Naive thymus-derived CD8-positive, alpha-beta T cell (primary cell): Measurements from ENCODE around the gene MLX. TPM values are rescaled to one million over a fixed set of nuclear protein-coding genes. Genes with fewer than 3 reads are reported as not detected.

Experiments used
- ATAC-seq, 2 donors: fragments of 150-1000 bp; cut with Tn5 transposase in 1 of 2; sonication (Bioruptor Pico), chemical (Tn5 transposase) in 1 of 2; 1 replicate in 1 of 2; 2 replicates in 1 of 2; pipeline ENCODE4 v1.10.0; 2021; ENCODE audit warnings: mild to moderate bottlenecking in 2 of 2, moderate library complexity in 2 of 2
- POLR2A ChIA-PET: fragments of 350-600 bp; sonication (Branson Sonifier 250); formaldehyde crosslinking; loops from one replicate; lab custom pipeline; 2021; ENCODE audit warnings: antibody characterized with exemption; lab: Charles Lee
- DNase-seq, 10 donors: peaks; one replicate each; pipeline versions ENCODE4 v3.0.0 to v3.0.0-alpha.2; 2020 to 2022
- H3K27ac Mint-ChIP-seq, 10 donors: one replicate each; pipeline ENCODE4 v1.8.0; 2020 to 2022; ENCODE audit warnings: mild to moderate bottlenecking in 10 of 10, mixed read lengths in 10 of 10, moderate library complexity in 4 of 10, inconsistent platforms in 1 of 10
- H3K27me3 Mint-ChIP-seq, 5 donors: one replicate each; pipeline ENCODE4 v1.8.0; 2021 to 2022; ENCODE audit warnings: mixed read lengths in 5 of 5
- H3K36me3 Mint-ChIP-seq, 3 donors: one replicate each; pipeline ENCODE4 v1.8.0; 2020 to 2022; ENCODE audit warnings: mixed read lengths in 3 of 3, mild to moderate bottlenecking in 2 of 3, inconsistent platforms in 1 of 3
- H3K4me1 Mint-ChIP-seq, 4 donors: one replicate each; pipeline ENCODE4 v1.8.0; 2021 to 2022; ENCODE audit warnings: mixed read lengths in 4 of 4
- H3K4me3 Mint-ChIP-seq, 10 donors: one replicate each; pipeline ENCODE4 v1.8.0; 2020 to 2022; ENCODE audit warnings: mild to moderate bottlenecking in 10 of 10, mixed read lengths in 10 of 10, moderate library complexity in 6 of 10, inconsistent platforms in 1 of 10
- H3K9me3 Mint-ChIP-seq, 9 donors: one replicate each; pipeline ENCODE4 v1.8.0; 2020 to 2022; ENCODE audit warnings: mixed read lengths in 9 of 9, mild to moderate bottlenecking in 3 of 9, inconsistent platforms in 1 of 9, moderate library complexity in 1 of 9
- polyA plus RNA-seq, 3 donors: library from polyadenylated mRNA; unstranded; fragments of 300-500 nt; fragmentation: Illumina TruSeq; gene quantifications; one replicate each; pipeline ENCODE4 v1.2.3, GENCODE V29; 2021
- total RNA-seq, 8 experiments: library from RNA in 2 of 8; stranded (reverse) in 2 of 8; gene quantifications; one replicate each; pipeline ENCODE4 v1.2.3 and lab custom pipeline; 2021 to 2026

The MLX gene
- total and polyA plus RNA-seq, 5 experiments from 2014 or later: 24.6 to 67.8 (median 47.1) TPM

DNA sequence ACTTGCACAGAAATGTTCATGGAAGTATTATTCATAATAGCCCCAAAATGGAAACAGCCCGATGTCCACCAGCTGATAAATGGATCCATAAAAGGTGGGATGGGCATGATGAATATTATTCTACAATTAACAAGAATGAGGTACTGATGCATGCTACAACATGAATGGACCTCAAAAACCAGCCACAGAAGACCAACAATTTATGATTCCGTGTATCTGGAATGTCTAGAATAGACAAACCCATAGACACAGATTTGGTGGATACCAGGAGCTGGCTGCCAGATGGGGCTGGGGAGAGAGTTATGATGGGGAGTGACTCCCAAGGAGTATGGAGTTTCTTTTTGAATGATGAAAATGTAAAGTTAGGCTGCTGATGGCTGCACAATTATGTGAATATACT is 41.7 kb upstream of the MLX start:
- POLR2A ChIA-PET: no interaction called here
- no peaks in the 10 kb centered on the region for H3K9me3 Mint-ChIP-seq
- DNase-seq (peak in 1 of 10 donors; percentile 10), ATAC-seq (no peak)
- H3K27ac Mint-ChIP-seq: no peak overlapping the region
- H3K4me3 Mint-ChIP-seq: no peak overlapping the region
- no peaks in the 10 kb centered on the region for H3K27me3 Mint-ChIP-seq
- peaks cover 0 to 7% (median 0%) of the 10 kb centered on the region in 3 donors for H3K36me3 Mint-ChIP-seq
- H3K4me1 Mint-ChIP-seq: peaks cover 4 to 33% (median 24%) of the 10 kb centered on the region in 4 donors

- ATAC-seq (no peak), DNase-seq (peak in 1 of 10 donors; percentile 9)
- POLR2A ChIA-PET: no interaction called here
- Mint-ChIP-seq H3K27ac (no peak overlapping the region), H3K4me1 (peaks cover 6 to 42% (median 30%) of the 10 kb centered on the region in 4 donors), H3K27me3 (no peaks in the 10 kb centered on the region), H3K9me3 (no peaks in the 10 kb centered on the region), H3K4me3 (no peak overlapping the region), H3K36me3 (peaks cover 0 to 7% (median 0%) of the 10 kb centered on the region in 3 donors)
These were observed 40.9 kb upstream of the MLX start for GRCh38 chr17:42526031-42526444.

- H3K9me3 Mint-ChIP-seq: no peaks in the 10 kb centered on the region
- H3K27ac Mint-ChIP-seq: peak overlapping the region in 1 of 10 donors; percentile 7
- ATAC-seq: no peak
- DNase-seq: peak in 1 of 10 donors; percentile 9
- no peaks in the 10 kb centered on the region for H3K27me3 Mint-ChIP-seq
- POLR2A ChIA-PET: interaction anchor here (0.6 to 1.2 kb wide), 6 partner anchors 26 to 279 kb away, joined by 3 to 8 read pairs (median 4); partner anchors contain the start of genes COASY, MLX, RETREG3 and TUBG1
- H3K36me3 Mint-ChIP-seq: peaks cover 0 to 3% (median 0%) of the 10 kb centered on the region in 3 donors
- H3K4me3 Mint-ChIP-seq: no peak overlapping the region
- peaks cover 6 to 49% (median 40%) of the 10 kb centered on the region in 4 donors for H3K4me1 Mint-ChIP-seq
These were observed 39.0 kb upstream of the MLX start for GRCh38 chr17:42527932-42528331.

GRCh38 chr17:42529061-42529460 is 37.8 kb upstream of the MLX start:
- Mint-ChIP-seq H3K27me3 (no peaks in the 10 kb centered on the region), H3K9me3 (no peaks in the 10 kb centered on the region), H3K4me3 (peak overlapping the region in 6 of 10 donors; percentile 26 to 87 (median 50)), H3K4me1 (peaks cover 9 to 58% (median 40%) of the 10 kb centered on the region in 4 donors), H3K27ac (peak overlapping the region in 8 of 10 donors; percentile 28 to 93 (median 68)), H3K36me3 (no peaks in the 10 kb centered on the region)
- POLR2A ChIA-PET: no interaction called here
- peak in 1 of 10 donors; percentile 18 for DNase-seq
- ATAC-seq: no peak

- Mint-ChIP-seq H3K4me1 (peaks cover 14 to 65% (median 48%) of the 10 kb centered on the region in 4 donors), H3K27me3 (no peaks in the 10 kb centered on the region), H3K9me3 (no peaks in the 10 kb centered on the region), H3K27ac (peak overlapping the region in 9 of 10 donors; percentile 84 to 95 (median 90)), H3K36me3 (no peaks in the 10 kb centered on the region), H3K4me3 (peak overlapping the region; percentile 76 to 90 (median 87))
- ATAC-seq (no peak), DNase-seq (peak in 1 of 10 donors; percentile 42)
- POLR2A ChIA-PET: interaction anchor here (0.7 to 2.7 kb wide), 12 partner anchors 11 to 217 kb away, joined by 3 to 16 read pairs (median 4); partner anchors contain the start of genes PSMC3IP and STAT3
These were observed 35.9 kb upstream of the MLX start for GRCh38 chr17:42530952-42531454.

DNA sequence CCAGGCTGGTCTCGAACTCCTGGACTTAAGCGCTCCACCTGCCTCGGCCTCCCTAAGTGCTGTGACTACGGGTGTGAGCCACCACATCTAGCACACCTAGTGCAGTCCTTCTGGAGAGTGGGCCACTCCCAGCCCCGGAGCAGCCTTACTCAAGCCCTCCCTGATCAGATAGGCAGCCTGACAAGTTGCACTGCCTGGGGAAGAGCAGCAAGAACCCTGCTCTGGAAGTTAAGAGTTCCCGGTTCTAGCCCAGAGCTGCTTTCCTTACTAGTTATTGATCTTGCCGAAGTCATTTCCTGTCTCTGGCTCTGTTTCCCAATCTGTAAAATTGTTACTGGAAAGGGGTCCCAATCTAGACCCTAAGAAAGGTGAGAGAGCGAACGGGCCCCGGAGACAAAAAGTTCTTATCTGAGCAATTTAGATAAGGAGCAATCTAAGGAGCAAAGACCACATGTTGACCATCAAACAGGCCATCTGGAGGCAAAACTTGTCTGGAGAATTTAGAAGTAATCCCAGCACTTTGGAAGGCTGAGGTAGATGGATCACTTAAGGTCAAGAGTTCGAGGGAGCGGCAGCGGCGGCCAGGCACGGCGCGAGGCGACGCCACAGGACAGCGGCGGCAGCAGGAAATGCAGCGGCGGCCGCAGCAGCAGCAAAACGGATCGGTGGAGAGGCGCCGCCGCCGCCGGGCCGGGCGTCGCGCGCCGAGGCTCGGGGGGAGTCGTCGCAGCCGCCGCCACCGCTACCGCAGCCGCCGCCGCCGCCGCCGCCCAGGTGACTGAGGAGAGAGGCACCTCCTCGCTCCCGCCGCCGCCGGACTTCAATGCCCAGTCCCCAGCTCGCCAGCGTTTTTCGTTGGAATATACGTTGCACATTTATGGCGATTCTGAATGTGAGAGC is 35.2 kb upstream of the MLX start:
- DNase-seq: peak in 9 of 10 donors; percentile 25 to 67 (median 52)
- Mint-ChIP-seq H3K4me1 (peaks cover 14 to 65% (median 49%) of the 10 kb centered on the region in 4 donors), H3K36me3 (no peaks in the 10 kb centered on the region), H3K27ac (peak overlapping the region in 9 of 10 donors; percentile 69 to 95 (median 88)), H3K9me3 (no peaks in the 10 kb centered on the region), H3K27me3 (no peaks in the 10 kb centered on the region), H3K4me3 (peak overlapping the region; percentile 76 to 90 (median 87))
- POLR2A ChIA-PET: interaction anchor here (0.6 to 2.7 kb wide), 7 partner anchors 10 to 215 kb away, joined by 3 to 16 read pairs (median 3); partner anchors contain the start of gene STAT3
- peak; percentile 33 to 40 for ATAC-seq

DNA sequence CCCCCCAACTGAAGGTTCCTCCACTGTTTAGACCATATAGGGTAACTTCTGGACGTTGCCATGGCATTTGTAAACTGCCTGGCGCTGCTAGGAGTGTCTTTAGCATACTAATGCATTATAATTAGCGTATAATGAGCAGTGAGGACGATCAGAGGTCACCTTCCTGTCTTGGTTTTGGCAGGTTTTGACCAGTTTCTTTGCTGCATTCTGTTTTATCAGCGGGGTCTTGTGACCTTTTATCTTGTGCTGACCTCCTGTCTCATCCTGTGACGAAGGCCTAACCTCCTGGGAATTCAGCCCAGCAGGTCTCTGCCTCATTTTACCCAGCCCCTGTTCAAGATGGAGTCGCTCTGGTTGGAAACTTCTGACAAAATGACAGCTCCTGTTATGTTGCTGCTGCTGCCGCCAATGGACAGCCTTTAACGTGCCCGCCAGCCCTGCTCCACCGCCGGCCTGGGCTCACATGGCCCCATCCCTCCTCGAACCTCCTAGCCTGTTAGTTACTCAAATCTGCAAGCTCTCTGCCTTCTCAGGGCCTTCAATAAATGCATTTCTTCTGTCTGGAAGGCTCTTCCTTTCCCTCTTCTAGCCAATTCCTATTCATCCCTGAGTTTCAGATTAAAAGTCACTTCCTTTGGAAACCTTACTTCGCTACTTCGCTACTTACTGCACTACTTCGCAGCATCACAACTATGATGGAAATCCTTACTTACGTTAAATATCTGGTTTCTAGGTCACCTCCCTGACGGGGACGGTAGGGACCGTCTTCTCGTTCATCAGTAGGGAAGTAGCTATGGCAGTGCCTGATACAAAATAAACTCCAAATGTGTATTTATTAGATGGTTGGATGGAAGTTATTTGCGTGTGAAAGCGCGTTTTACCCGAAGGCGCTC is 31.5 kb upstream of the MLX start:
- peak in 1 of 2 donors; percentile 20 for ATAC-seq
- no peak for DNase-seq
- peak overlapping the region; percentile 68 to 88 (median 84) for H3K4me3 Mint-ChIP-seq
- H3K27me3 Mint-ChIP-seq: no peaks in the 10 kb centered on the region
- no peaks in the 10 kb centered on the region for H3K9me3 Mint-ChIP-seq
- peak overlapping the region; percentile 38 to 91 (median 82) for H3K27ac Mint-ChIP-seq
- POLR2A ChIA-PET: interaction anchor here (0.7 to 4.4 kb wide), 12 partner anchors 17 to 825 kb away, joined by 3 to 19 read pairs (median 4); partner anchors contain the start of genes GHDC, MLX, PLEKHH3 and PSMC3IP
- H3K4me1 Mint-ChIP-seq: peaks cover 14 to 55% (median 50%) of the 10 kb centered on the region in 4 donors
- peaks cover 0 to 5% (median 0%) of the 10 kb centered on the region in 3 donors for H3K36me3 Mint-ChIP-seq

DNA sequence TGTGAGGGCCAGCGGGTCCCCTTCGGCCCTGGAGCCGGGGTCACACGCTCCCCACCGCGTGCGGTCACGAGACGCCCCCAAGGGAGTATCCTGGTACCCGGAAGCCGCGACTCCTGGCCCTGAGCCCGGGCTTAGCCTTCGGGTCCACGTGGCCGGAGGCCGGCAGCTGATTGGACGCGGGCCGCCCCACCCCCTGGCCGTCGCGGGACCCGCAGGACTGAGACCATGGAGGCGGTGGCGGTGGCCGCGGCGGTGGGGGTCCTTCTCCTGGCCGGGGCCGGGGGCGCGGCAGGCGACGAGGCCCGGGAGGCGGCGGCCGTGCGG is 30.9 kb upstream of the MLX start, which contains the start of gene NAGLU:
TSS of gene NAGLU (plus strand) at position 194 of the 324 bp plus-strand sequence. CDS start at position 226, 32 bp downstream.
- Mint-ChIP-seq H3K36me3 (peaks cover 0 to 5% (median 0%) of the 10 kb centered on the region in 3 donors), H3K27ac (peak within 1 kb of the TSS; percentile 45 to 91 (median 83)), H3K27me3 (no peaks in the 10 kb centered on the region), H3K4me1 (peaks cover 18 to 55% (median 50%) of the 10 kb centered on the region in 4 donors), H3K4me3 (peak within 1 kb of the TSS; percentile 77 to 91 (median 86)), H3K9me3 (no peaks in the 10 kb centered on the region)
- peak; percentile 55 to 87 (median 73) for DNase-seq
- POLR2A ChIA-PET: interaction anchor here (0.7 to 4.4 kb wide), 16 partner anchors 12 to 825 kb away, joined by 3 to 19 read pairs (median 4); partner anchors contain the start of genes GHDC, MLX, PLEKHH3 and PSMC3IP
- ATAC-seq: peak; percentile 75 to 79

GRCh38 chr17:42536372-42537155 is 30.3 kb upstream of the MLX start:
- H3K27me3 Mint-ChIP-seq: no peaks in the 10 kb centered on the region
- H3K9me3 Mint-ChIP-seq: no peaks in the 10 kb centered on the region
- H3K4me3 Mint-ChIP-seq: peak overlapping the region; percentile 77 to 91 (median 86)
- POLR2A ChIA-PET: interaction anchor here (0.7 to 4.4 kb wide), 18 partner anchors 11 to 824 kb away, joined by 3 to 19 read pairs (median 4); partner anchors contain the start of genes GHDC, MLX, PLEKHH3 and PSMC3IP
- peak in 8 of 10 donors; percentile 38 to 77 (median 54) for DNase-seq
- H3K36me3 Mint-ChIP-seq: peaks cover 0 to 5% (median 0%) of the 10 kb centered on the region in 3 donors
- H3K27ac Mint-ChIP-seq: peak overlapping the region in 9 of 10 donors; percentile 45 to 90 (median 80)
- peak; percentile 46 to 57 for ATAC-seq
- peaks cover 22 to 55% (median 50%) of the 10 kb centered on the region in 4 donors for H3K4me1 Mint-ChIP-seq

GRCh38 chr17:42537156-42537805 is 29.6 kb upstream of the MLX start:
- no peak for DNase-seq
- Mint-ChIP-seq H3K4me1 (peaks cover 22 to 58% (median 47%) of the 10 kb centered on the region in 4 donors), H3K27ac (peak overlapping the region in 7 of 10 donors; percentile 24 to 88 (median 80)), H3K36me3 (peaks cover 0 to 5% (median 0%) of the 10 kb centered on the region in 3 donors), H3K9me3 (no peaks in the 10 kb centered on the region), H3K27me3 (no peaks in the 10 kb centered on the region), H3K4me3 (peak overlapping the region; percentile 77 to 91 (median 86))
- no peak for ATAC-seq
- POLR2A ChIA-PET: interaction anchor here (0.7 to 4.4 kb wide), 10 partner anchors 11 to 289 kb away, joined by 3 to 19 read pairs (median 6); partner anchors contain the start of genes MLX, PSMC3IP and STAT3
